HG03575 (cell line): ENCODE results near the gene CPNE7.

Experiments used
- ATAC-seq: cut with Tn5 transposase; IDR thresholded peaks from one replicate; pipeline ENCODE4 v1.9.1; 2021; ENCODE audit not compliant: unreplicated experiment, insufficient number of reproducible peaks, low FRiP score; ENCODE audit errors: extremely low read depth

Gene CPNE7

DNA sequence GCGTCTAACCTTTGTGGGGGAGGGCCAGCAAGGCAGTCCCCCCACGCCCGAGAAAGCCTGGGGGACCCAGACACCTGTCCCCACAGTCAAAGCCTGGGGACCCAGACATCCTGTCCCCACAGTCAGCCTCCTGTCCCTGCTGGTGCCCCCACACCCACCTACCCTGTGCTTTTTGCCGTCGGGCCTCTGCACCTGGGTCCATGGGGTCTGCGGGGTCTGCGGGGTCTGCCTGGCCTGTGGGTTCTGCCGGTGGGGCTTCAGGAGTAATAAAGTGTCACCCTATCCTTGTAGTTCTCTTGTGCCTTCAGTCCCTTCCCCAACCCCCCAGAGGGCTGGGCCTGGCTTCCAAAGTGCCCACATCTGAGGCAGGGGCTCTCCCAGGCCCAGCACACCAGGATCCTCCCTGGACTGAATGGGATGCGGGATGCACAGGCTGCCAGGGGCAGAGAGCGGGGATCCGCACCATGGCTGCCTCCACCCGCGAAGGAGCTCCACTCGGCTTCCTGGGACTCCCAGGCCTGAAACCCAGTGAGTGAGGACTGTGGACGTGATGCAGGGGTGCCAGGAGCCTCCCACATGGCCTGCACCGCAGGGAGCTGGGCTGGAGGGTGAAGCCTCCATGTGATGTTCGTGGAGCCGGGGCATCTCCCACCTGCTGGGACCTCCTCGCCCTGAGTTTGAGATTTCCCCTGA lies 21.5 kb downstream of the CPNE7 start:
- ATAC-seq, result no peak

DNA sequence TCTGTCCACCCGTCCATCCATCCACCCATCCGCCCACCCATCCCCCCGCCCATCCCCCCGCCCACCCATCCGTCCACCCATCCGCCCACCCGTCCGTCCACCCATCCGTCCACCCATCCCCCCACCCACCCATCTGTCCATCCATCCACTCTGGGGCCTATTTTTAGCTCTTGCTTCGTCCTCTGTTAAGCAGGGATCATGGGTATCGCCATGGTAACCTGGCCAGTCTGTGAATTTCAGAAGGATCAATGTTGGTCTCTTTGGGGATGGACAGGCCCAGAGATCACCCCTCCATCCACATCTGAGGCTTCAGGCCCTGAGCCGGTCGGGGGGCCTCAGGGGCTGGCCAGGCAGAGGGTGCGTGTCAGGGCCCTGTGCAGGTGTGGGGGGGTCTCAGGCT lies 22.6 kb downstream of the CPNE7 start:
- ATAC-seq, result no peak

DNA sequence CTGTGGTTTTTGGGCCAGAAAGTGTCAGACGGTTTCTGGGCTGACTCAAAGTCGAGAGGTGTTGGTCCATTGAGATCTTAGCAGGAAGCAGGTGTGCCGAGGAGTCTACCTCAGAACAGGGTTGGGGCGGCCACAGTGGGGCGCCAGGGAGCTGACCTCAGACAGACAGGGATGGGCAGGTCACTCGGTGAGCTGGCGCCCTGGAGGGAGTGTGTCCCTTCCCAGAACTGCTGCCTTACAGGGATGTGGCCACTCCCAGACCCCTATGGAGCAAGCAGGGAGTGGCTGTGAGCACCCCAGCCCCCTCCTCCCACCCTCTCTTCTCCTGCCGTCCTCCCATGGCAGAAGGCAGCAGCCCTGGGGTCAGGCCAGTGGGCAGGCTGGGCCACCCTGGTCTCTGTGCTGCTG lies 23.9 kb downstream of the CPNE7 start:
- ATAC-seq, result no peak

DNA sequence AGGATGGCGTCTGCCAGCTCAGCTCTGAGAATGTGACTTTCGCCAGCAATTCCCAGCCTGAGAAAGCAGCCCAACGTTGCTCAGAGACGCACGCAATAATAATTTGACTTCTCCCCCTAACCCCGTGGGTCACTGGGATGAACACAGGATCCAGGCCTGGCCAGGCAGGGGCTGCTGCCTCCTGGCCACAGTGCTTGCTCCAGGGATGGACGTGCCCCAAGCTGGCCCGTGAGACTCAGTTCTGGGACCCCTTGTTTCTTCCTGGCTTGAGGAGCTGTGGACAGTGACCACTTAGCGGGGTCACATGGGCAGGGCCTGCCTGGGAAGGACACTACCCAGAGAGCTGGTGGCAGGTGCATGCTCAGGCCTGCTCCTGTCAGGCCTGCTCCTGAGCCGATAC lies 24.3 kb downstream of the CPNE7 start:
- ATAC-seq, result no peak

DNA sequence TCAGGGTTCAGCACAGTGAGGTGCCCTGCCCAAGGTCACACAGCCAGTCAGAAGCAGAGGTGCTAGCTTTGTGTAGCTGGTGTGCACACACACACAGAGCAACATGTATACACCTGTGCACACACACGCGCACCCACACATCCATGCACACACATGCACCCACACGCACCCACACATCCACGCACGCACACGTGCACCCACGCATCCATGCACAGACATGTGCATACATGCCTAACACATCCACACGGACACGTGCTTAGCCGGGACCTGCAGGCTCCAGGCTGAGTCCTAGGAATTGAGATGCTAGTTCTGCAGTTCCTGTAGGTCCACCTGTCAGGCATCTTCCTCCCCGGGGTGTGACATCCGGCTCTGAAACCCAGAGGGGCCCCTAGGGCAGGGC lies 24.9 kb downstream of the CPNE7 start:
- no peak for ATAC-seq

DNA sequence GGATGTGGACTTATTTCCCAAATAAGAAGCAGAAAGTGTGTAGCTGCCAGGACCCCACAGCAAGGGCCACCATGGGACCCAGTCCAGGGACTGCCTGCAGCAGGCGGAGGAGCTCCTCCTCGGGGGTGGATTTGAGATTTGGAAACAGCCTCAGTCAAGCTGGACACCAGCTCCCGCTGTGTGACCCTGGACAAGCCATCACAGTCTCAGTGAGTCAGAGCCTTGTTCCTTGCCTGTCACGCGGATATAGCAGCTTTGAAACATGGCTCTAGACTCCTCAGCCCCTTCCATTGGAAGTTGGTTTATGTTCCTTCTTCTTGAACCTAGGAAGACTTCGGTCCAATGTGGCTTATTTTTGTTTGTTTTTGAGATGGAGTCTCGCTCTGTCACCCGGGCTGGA lies 25.4 kb downstream of the CPNE7 start:
- no peak for ATAC-seq

DNA sequence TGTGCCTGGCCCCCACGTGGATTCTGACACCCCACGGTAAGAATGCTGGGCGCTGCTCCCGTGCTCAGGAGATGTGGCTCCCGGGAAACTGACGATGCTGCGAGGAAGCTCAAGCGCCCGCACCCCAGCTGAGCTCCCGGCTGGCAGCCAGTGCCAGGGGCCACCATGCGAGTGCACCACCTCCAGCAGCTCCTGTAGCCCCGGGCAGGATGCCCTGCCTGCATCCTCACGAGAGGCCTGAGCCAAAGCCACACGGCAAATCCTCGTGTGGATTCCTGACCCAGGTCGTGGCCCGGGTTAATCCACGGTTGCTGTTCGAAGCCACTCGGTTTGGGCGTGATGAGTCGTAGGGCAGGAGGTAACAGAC lies 26.3 kb downstream of the CPNE7 start:
- ATAC-seq, result no peak

DNA sequence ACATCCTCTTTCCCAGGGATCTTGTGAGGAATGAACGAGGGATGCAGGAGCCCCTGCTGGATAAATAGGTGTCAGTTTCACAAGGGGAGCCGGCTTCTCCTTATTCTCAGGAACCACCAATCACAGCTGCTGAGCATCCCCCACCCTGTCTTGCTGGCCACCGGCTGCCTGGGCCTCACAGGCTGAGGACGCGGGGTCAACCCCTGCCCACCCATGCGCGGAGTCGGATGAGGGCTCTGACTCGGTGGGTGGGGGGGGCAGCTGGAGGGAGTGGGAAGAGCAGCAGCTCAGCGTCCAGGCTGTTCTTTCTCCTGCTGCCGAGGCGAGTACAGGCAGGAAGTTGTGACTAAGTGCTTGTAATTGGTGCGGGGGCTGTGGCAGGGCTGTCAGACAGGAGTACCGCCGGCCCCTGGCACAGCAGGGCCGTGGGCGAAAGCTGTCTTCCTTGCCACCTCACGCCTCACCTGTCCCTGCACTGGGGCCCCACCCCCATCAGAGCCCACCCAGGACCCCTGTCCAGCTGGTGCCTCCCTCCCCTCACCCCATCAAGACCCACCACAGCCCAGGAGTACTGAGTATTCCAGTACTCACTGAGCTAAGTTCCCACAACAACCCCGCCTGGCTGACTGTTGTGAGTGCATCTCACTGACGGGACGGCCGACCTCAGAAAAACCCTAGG lies 26.9 kb downstream of the CPNE7 start:
- ATAC-seq, result no peak

DNA sequence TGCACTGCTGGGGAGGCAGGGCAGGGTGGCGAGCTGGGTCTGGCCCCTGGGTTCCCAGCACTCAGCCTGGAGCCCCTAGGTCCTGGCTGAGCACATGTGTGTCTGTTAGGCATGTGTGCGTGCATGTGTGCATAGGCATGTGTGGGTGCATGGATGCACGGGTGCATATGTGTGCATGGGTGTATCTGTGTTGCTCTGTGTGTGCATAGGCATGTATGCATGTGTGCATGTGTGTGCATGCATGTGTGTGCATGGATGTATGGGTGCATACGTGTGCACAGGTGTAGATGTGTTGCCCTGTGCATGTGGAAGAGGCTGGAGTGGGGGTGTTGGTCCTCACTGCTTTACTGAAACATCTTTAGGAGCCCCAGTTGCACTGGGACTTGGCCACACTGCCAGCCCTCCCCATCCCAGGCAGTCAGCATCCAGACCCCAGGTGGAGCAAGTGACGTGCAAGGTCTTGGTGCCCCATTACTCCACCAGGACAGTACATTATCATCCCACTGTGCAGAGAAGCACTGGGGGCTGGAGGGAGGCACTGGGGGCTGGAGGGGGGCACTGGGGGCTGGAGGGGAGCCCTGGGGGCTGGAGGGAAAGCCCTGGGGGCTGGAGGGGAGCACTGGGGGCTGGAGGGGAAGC lies 27.5 kb downstream of the CPNE7 start:
- ATAC-seq, result no peak

DNA sequence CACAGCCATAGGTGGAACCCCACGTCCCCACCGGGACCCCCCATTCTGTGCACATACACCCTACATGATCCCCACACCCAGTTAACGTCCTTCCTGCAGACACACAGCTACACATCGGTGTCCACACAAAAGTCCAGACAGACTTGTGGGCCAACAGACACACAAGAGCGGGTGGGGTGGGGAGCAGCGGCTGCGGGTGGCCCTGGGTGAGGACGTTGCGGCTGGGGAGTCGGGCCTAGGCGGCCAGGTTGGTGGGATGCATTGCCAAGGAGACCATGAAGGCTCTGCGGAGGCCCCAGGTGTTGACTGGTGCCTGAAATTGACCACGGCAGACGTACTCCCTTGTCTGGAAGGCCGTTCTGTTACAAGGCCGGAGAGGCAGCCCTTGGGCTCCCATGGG lies 29.2 kb downstream of the CPNE7 start:
- no peak for ATAC-seq

DNA sequence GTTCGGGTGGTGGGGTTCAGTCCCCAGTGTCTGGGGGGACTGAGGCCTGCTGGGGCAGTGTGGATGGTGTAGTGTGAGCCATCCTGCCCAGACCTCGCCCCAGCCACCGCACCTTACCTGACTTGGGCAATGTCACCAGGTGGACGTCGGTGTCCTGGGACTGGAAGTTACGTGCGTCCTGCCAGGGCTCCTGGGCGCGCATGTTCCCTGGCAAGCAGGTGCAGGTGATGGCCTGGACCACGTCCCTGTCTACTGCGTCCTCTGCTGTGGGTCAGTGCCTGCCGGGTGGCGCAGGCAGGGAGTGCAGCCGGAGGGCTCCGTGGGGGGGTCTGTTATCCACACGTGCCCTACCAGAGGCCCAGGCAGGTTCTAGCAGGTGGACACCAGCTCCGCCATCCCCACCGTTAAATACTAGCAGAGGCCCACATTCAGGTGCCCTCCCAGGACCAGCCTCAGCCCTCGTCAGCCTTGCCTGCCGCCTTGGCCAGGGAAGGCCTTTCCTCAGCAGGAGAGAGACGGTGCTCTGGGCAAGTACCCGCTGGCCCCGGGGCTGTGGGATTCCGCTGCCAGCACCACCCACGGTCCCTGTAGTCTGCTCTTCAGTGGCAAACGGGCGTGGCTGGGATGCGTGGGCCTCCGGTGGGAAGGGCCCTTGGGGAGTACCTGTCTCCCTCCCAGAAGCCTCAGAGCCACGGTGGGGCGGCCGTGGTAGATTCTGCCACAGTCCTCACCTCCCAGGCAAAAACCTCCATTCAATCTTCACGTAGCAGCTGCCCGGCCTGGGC lies 29.8 kb downstream of the CPNE7 start:
- ATAC-seq, result no peak

DNA sequence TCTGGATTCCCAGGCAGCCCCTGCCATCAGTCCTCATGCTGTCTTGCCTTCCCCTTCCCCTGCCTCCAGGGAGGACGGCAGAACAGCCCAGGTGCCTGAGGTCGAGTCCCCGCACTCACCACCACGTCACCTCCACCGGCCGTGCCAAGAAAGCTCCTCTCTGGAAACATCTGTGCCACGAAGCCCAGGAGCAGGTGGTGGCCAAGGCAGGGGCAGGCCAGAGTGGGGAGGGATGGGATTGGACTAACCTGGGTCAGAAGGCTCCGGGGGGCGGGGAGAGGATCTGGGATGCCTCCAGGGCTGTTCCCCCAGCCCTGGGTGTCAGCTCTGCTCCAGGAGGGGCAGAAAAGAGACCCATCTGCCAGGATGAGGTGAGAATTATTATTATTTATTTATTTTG lies 30.4 kb downstream of the CPNE7 start:
- no peak for ATAC-seq

DNA sequence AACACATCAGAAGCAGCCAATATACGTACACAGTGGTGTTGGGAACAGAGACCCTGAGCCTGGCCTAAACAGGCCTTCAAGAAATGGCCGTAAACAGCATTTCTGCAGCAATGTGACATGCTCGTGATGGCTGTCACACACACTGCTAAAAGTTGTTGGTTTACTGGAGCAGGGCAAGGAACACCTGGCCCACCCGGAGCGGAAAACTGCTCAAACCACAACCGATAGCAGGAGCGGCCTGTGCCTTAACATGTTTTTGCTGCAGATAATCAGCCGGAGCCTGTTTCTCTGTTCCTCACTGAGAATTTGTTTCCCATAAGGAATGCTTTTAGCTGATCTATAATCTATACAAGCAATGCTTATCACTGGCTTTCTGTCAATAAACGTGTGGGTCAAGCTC lies 31.9 kb downstream of the CPNE7 start:
- ATAC-seq, result no peak

DNA sequence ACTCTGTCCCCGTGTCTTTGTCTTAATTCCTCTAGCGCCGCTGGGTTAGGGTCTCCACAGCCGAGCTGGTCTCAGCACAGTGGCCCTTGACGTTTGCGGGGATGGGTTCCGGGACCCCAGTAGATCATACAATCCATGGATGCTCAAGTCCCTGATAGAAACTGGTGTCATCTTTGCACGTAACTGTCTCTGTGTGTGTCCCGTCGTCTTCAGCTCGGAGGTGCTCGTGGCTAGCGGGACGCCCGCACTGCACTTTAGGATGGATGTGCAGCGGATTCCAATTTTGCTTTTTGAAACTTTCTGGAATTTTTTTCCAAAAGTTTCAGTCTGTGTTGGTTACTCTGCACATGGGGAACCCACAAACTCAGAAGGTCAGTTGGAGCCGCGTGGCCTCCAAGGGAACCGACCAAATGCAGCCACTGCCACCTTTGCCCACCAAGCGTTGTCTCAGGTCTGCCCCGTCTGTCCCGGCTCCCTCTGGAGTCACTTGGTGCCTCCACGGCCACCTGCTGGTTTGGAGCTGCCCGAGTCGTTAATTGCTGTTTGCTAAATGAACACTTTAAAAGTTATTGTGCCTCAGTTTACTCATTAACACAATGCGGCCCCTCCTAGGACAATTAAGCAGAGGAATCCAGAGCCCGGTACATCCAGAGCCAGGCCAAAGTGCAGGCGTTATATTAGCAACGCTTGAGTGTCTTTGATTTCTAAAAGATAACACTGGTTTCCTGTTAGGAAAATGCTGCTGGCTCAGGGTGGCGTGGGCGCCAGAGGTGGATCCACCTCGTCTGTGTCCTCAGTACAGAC lies 32.6 kb downstream of the CPNE7 start:
- no peak for ATAC-seq

DNA sequence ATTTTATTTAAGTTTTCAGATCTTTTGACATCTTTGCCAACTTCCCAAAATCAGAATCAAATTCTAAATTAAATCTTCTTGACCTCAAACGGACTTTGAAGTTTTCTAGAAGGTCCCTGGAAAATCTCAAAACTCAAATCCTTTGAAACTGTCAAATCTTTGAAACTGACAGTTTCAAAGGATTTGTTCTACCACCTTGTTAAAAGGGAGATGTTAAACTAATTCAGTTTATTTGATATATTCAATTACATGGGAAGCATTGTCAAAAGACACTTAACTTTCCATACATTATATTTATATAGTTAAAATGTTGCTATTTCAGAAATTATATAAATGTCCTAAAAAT lies 34.5 kb downstream of the CPNE7 start:
- no peak for ATAC-seq

DNA sequence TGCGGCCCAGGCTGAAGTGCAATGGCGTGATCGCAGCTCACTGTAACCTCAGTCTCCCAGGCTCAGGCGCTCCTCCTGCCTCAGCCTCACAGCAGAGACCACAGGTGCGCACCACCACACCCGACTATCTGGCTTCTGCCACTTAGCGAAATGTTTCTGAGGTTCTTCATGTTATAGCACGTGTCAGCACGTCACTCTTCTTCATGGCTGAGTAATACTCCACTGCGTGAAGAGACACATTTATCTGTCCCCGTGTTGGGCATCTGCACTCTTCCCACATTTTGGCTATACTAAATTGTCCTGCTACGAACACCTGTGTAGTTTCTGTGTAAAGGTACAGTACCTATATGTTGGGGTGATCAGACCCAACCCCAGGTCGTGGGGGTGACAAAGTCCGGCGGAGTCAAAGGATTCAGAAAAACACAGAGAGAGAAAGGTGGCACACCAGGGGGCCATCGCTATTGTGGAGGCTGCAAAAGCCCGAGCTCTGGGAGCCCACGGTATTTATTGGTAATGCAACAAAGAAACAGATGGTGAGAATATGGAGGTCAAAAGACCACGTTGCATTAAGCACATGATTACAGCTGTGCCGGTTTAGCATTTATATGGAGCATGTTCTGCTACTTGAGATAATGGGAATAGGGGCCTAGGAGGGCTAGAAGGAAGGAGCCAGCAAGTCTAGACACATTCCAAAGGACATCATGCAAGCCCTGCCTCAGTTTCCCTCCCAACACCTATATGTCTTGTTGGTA lies 37.0 kb downstream of the CPNE7 start:
- ATAC-seq, result no peak

DNA sequence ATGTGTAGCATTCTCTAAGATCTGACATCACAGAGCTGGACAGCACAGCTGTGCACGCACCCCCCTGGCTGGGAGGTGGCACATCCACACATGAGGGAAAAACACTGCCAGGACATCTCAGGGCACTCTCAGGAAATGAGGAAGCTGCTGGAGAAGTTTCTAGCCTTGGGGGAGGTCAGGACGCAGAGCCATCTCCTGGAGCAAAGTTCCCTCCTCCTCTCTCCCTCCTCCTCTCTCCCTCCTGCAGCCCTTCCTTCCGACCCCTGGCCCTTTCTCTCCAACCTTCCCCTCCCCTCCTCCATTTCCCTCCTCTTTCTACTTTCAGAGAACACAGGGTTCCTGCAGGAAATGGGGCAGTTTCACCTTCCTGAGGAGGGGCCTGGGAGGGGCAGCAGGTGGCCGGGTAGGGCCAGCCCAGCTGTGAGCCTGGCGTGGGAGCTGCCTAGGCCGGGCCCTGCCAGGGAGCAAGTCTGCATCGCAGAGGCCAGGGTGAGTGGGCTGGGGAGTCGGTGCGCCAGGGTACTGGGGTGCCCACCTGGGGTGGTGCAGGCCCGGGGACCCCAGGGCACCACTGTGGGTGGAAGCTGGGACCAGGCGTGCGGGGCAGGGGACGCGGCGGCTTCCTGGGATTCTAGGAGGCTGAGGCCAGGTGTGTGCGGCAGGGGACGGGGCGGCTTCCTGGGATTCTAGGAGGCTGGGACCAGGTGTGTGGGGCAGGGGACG lies 37.8 kb downstream of the CPNE7 start, which contains the start of gene DPEP1:
TSS of gene DPEP1 (plus strand) at position 412 of the 723 bp plus-strand sequence. CDS start 16,769 bp downstream, outside the sequence.
- ATAC-seq, result no peak

DNA sequence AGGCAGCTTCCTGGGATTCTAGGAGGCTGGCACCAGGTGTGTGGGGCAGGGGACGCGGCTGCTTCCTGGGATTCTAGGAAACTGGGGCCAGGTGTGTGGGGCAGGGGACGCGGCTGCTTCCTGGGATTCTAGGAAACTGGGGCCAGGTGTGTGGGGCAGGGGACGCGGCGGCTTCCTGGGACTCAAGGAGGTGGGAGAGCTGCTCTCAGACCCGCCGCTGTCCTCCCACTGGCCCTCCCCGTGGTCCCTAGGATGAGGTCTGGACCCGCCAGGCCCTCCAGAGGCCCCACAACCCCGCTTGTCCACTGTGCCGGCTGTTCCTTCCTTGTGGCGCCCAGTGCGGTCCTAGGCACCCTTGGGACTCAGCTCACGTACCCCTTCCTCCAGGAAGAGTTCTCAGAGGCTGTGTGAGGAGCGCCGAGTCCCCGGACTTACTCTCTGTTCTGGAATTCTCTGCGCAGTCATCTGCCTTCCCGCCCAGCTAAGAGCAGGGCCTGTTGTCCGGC lies 38.4 kb downstream of the CPNE7 start:
- ATAC-seq, result no peak
